ENCODE data around the gene FXYD3. TPM values are rescaled to one million over a fixed set of nuclear protein-coding genes. Genes with fewer than 3 reads are reported as not detected.

Gene FXYD3
- total RNA-seq, 1 donor from 2014 or later: 145 TPM

DNA sequence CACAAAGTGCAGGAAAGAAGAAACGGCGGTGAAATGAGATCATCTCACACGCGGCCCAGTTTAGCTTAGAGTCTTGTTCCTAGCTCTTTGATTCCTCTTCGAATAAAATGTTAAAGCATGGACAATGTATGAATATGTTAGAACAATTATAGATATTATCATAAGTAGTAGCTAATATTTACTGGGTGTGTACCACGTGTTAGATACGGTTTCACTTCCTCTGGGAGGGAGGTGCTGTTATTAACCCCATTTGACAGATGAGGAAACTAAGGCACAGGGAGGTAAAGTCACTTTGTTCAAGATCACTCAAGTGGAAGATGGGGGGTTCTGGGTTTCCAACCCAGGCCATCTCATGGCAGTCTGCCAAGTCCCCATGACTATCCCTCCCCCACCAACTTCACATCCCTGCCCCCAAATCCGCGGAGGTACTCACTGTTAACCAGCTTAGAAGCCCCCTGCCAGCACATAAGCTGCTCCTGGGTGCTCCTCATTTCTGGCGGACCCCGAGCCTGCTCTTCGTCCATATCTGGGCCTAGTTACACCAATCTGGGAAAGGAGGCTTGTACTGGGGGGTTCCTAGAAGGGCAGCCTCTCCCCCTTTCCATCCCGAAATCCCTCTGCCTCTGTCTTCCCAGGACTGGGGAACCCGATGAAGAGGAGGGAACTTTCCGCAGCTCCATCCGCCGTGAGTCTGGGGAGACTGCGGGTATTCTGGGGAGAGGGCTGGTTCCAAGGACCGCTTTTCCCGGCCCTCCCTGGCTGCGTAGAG is 26.4 kb downstream of the FXYD3 start:
- TF ChIP-seq, protein P1, sequence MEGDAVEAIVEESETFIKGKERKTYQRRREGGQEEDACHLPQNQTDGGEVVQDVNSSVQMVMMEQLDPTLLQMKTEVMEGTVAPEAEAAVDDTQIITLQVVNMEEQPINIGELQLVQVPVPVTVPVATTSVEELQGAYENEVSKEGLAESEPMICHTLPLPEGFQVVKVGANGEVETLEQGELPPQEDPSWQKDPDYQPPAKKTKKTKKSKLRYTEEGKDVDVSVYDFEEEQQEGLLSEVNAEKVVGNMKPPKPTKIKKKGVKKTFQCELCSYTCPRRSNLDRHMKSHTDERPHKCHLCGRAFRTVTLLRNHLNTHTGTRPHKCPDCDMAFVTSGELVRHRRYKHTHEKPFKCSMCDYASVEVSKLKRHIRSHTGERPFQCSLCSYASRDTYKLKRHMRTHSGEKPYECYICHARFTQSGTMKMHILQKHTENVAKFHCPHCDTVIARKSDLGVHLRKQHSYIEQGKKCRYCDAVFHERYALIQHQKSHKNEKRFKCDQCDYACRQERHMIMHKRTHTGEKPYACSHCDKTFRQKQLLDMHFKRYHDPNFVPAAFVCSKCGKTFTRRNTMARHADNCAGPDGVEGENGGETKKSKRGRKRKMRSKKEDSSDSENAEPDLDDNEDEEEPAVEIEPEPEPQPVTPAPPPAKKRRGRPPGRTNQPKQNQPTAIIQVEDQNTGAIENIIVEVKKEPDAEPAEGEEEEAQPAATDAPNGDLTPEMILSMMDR (IDR thresholded peaks at IDR 0.05): no peak
- DNase-seq: no peak
- Histone ChIP-seq H3K4me3 (peak overlapping the region; percentile 10), H3K27ac (no peak overlapping the region), H3K36me3 (no peaks in the 10 kb centered on the region), H3K9me3 (no peaks in the 10 kb centered on the region), H3K27me3 (peaks cover 12% of the 10 kb centered on the region), H3K4me1 (peaks cover 17% of the 10 kb centered on the region)
- ATAC-seq: no peak
- intact Hi-C loops (cut with DNase I): no loop called here

DNA sequence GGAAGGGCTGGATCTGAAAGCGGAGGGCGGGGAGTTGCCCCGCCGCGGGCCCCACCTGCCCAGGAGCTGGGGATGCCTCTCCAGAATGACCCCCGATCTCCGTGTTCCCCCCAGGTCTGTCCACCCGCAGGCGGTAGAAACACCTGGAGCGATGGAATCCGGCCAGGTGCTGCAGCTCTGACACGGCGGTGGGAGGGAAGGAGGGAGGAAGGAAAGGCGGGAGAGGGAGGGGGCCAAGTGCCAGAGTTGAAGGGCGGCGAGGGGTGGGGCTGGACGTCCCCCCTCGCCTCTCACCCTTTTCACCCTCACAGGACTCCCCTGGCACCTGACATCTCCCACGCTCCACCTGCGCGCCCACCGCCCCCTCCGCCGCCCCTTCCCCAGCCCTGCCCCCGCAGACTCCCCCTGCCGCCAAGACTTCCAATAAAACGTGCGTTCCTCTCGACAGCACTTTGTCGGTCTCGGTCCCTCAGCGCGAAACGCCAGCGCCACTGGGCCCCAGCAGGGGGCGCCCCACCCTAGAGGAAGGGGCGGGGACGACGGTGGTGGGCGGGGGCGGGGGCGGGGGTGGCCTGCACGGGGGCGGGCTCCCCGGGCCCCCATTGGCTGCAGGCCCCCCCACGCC is 27.1 kb downstream of the FXYD3 start:
- peak; percentile 42 for ATAC-seq
- peak; percentile 80 for DNase-seq
- Histone ChIP-seq H3K9me3 (no peaks in the 10 kb centered on the region), H3K27me3 (peaks cover 12% of the 10 kb centered on the region), H3K36me3 (no peaks in the 10 kb centered on the region), H3K4me3 (peak overlapping the region; percentile 1), H3K4me1 (peaks cover 17% of the 10 kb centered on the region), H3K27ac (no peak overlapping the region)
- TF ChIP-seq, protein P1 (IDR thresholded peaks at IDR 0.05): peak; percentile 61
- intact Hi-C loops (cut with DNase I): no loop called here

DNA sequence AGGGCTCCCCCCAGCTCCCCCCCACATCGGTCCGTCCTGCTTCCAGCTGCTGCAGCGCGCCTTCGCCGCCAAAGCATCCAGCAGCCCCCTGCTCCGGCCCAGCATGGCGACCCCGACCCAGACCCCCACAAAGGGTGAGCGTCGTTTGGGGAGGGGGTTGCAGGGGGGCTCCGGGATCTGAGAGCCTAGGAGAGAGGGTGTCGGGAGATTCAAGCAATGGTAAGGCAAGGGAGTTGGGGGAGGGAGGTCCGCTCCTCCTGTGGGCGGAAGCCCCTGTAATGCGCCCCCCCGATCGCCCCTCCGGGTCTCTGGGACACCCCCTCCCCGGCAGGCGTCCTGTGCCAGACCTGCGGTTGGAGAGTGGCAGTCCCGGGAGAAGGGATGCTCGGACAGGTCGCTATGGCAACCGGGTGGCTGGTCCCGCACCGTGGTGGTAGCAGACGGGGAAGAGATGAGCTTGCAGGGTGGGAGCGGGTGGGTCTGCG is 27.6 kb downstream of the FXYD3 start, which contains the start of gene FXYD7:
Gene FXYD7, plus strand, starts transcription at position 25 of the 485 bp plus-strand sequence. Its CDS starts 79 bp downstream, at position 104.
- Histone ChIP-seq H3K9me3 (no peaks in the 10 kb centered on the region), H3K4me1 (peaks cover 17% of the 10 kb centered on the region), H3K27ac (no peak within 1 kb of the TSS), H3K36me3 (no peaks in the 10 kb centered on the region), H3K4me3 (peak within 1 kb of the TSS; percentile 1), H3K27me3 (peaks cover 12% of the 10 kb centered on the region)
- intact Hi-C loops (cut with DNase I): no loop called here
- TF ChIP-seq, protein P1 (IDR thresholded peaks at IDR 0.05): peak; percentile 21
- ATAC-seq: no peak
- no peak for DNase-seq

DNA sequence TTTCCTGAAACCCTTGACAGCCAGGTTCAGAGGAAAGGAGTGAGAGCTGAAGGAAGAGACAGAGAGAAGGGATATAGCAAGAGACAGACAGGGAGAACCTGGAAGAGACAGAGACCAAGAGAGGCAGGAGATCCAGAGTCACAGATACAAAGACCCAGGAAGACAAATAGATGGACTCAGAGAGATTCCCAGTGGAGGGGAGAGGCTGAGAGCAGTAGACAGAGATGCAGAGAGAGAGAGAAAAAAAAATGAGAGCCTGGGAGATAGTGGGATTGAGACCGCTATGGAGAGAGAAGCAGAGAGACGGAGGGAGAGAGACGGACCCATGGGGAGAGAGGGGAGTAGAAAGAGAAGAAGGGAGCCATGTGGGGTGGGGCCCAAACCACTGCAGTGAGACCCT is 28.2 kb downstream of the FXYD3 start:
- TF ChIP-seq, protein P1 (IDR thresholded peaks at IDR 0.05): no peak
- DNase-seq (no peak), ATAC-seq (no peak)
- Histone ChIP-seq H3K27me3 (peaks cover 12% of the 10 kb centered on the region), H3K4me3 (no peak overlapping the region), H3K9me3 (no peaks in the 10 kb centered on the region), H3K27ac (no peak overlapping the region), H3K4me1 (peaks cover 17% of the 10 kb centered on the region), H3K36me3 (no peaks in the 10 kb centered on the region)
- intact Hi-C loops (cut with DNase I): no loop called here

DNA sequence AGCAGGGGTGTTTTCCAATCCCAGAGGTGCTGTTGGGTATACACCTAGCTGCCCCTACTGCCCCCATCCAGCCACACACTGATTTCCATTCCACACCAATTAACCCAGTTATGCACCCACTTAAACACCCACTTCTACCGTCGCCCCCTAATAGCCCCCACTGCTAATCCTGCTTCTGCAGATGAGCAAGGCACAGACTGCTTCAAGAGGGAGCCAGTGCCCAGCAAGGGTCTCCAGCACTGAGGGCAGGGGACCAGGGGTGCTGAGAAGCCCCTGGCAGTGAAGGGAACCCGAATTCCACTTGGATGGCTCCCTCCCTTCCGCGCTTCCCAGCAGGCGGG is 28.6 kb downstream of the FXYD3 start:
- Histone ChIP-seq H3K36me3 (no peaks in the 10 kb centered on the region), H3K4me1 (peaks cover 17% of the 10 kb centered on the region), H3K27me3 (peaks cover 12% of the 10 kb centered on the region), H3K9me3 (no peaks in the 10 kb centered on the region), H3K4me3 (no peak overlapping the region), H3K27ac (no peak overlapping the region)
- TF ChIP-seq, protein P1 (IDR thresholded peaks at IDR 0.05): no peak
- intact Hi-C loops (cut with DNase I): no loop called here
- no peak for ATAC-seq
- DNase-seq: no peak

Measured in upper lobe of right lung (tissue), 1 donor.